Esophagus muscularis mucosa (tissue), 4 donors: ENCODE data around the gene TLDC2.

Source experiments
- CTCF ChIP-seq, 3 experiments: fragments of 200-600 bp in 2 of 3; fragments of 450-650 bp in 1 of 3; sonication (generic) in 2 of 3; IDR thresholded peaks; one replicate each; pipeline ENCODE4 v1.5.1; 2017 to 2019; ENCODE audit warnings: antibody characterized with exemption in 3 of 3, mild to moderate bottlenecking in 2 of 3, moderate library complexity in 1 of 3
- EP300 ChIP-seq: sonication (generic); formaldehyde crosslinking; IDR thresholded peaks from one replicate; pipeline ENCODE4 v1.6.1; 2017; ENCODE audit warnings: antibody characterized with exemption
- POLR2A ChIP-seq: fragments of 450-650 bp; IDR thresholded peaks from one replicate; pipeline ENCODE4 v1.6.1; 2017; ENCODE audit warnings: antibody characterized with exemption, moderate library complexity, mild to moderate bottlenecking, low read depth

GRCh38 chr20:36848078-36848660 lies 27.8 kb upstream of the TLDC2 start:
- TF ChIP-seq CTCF (IDR thresholded peaks at IDR 0.05) (no peak), EP300 (no peak), POLR2A (no peak)
